Activated naive CD8-positive, alpha-beta T cell treated with anti-CD3 and anti-CD28 coated beads for 36 hours (primary cell): ENCODE results near the gene SH3GL3. TPM values are rescaled to one million over a fixed set of nuclear protein-coding genes. Genes with fewer than 3 reads are reported as not detected.
A peak's percentile ranks its signal among the peaks of the same experiment; 100 is the strongest.

ENCODE experiments used
- DNase-seq: peaks from one replicate; pipeline ENCODE4 v3.0.0; 2021
- H3K27ac Mint-ChIP-seq: one replicate; pipeline ENCODE4 v1.8.0; 2022; ENCODE audit warnings: mild to moderate bottlenecking, moderate library complexity, mixed read lengths
- H3K27me3 Mint-ChIP-seq: one replicate; pipeline ENCODE4 v1.8.0; 2022; ENCODE audit warnings: mild to moderate bottlenecking, mixed read lengths
- H3K36me3 Mint-ChIP-seq: one replicate; pipeline ENCODE4 v1.8.0; 2021; ENCODE audit warnings: mild to moderate bottlenecking, mixed read lengths
- H3K4me1 Mint-ChIP-seq: one replicate; pipeline ENCODE4 v1.8.0; 2021; ENCODE audit warnings: mixed read lengths
- H3K4me3 Mint-ChIP-seq: one replicate; pipeline ENCODE4 v1.8.0; 2022; ENCODE audit warnings: mild to moderate bottlenecking, moderate library complexity, mixed read lengths
- H3K9me3 Mint-ChIP-seq: one replicate; pipeline ENCODE4 v1.8.0; 2022; ENCODE audit warnings: mixed read lengths
- total RNA-seq, 2 experiments: library from RNA; stranded (reverse); gene quantifications; one replicate each; pipeline ENCODE4 v1.2.3, GENCODE V29; 2021

The SH3GL3 gene
- total RNA-seq, 2 experiments from 2014 or later: not detected

GRCh38 chr15:83556754-83557153 lies 109.6 kb downstream of the SH3GL3 start:
- H3K27ac Mint-ChIP-seq: no peak overlapping the region
- peaks cover 2% of the 10 kb centered on the region for H3K4me1 Mint-ChIP-seq
- H3K4me3 Mint-ChIP-seq: no peak overlapping the region
- H3K36me3 Mint-ChIP-seq: no peaks in the 10 kb centered on the region
- DNase-seq: no peak
- H3K27me3 Mint-ChIP-seq: peaks cover 22% of the 10 kb centered on the region
- H3K9me3 Mint-ChIP-seq: no peaks in the 10 kb centered on the region

GRCh38 chr15:83558146-83558545 lies 111.0 kb downstream of the SH3GL3 start:
- Mint-ChIP-seq H3K9me3 (no peaks in the 10 kb centered on the region), H3K27ac (no peak overlapping the region), H3K27me3 (peaks cover 22% of the 10 kb centered on the region), H3K4me1 (peaks cover 2% of the 10 kb centered on the region), H3K36me3 (no peaks in the 10 kb centered on the region), H3K4me3 (no peak overlapping the region)
- no peak for DNase-seq

- no peaks in the 10 kb centered on the region for H3K9me3 Mint-ChIP-seq
- H3K27ac Mint-ChIP-seq: no peak overlapping the region
- H3K4me1 Mint-ChIP-seq: peaks cover 2% of the 10 kb centered on the region
- DNase-seq: peak; percentile 31
- no peak overlapping the region for H3K4me3 Mint-ChIP-seq
- H3K36me3 Mint-ChIP-seq: no peaks in the 10 kb centered on the region
- H3K27me3 Mint-ChIP-seq: peaks cover 18% of the 10 kb centered on the region
Observed at GRCh38 chr15:83559310-83559966, 112.3 kb downstream of the SH3GL3 start.

GRCh38 chr15:83561661-83562060 lies 114.5 kb downstream of the SH3GL3 start:
- no peaks in the 10 kb centered on the region for H3K36me3 Mint-ChIP-seq
- H3K4me1 Mint-ChIP-seq: peaks cover 2% of the 10 kb centered on the region
- DNase-seq: no peak
- peaks cover 20% of the 10 kb centered on the region for H3K27me3 Mint-ChIP-seq
- no peaks in the 10 kb centered on the region for H3K9me3 Mint-ChIP-seq
- H3K4me3 Mint-ChIP-seq: no peak overlapping the region
- H3K27ac Mint-ChIP-seq: no peak overlapping the region

GRCh38 chr15:83565138-83565537 lies 118.0 kb downstream of the SH3GL3 start:
- no peaks in the 10 kb centered on the region for H3K4me1 Mint-ChIP-seq
- H3K36me3 Mint-ChIP-seq: no peaks in the 10 kb centered on the region
- no peak for DNase-seq
- H3K9me3 Mint-ChIP-seq: no peaks in the 10 kb centered on the region
- H3K27ac Mint-ChIP-seq: no peak overlapping the region
- peaks cover 3% of the 10 kb centered on the region for H3K27me3 Mint-ChIP-seq
- no peak overlapping the region for H3K4me3 Mint-ChIP-seq

GRCh38 chr15:83565553-83566159 lies 118.5 kb downstream of the SH3GL3 start:
- no peak overlapping the region for H3K27ac Mint-ChIP-seq
- no peak for DNase-seq
- no peak overlapping the region for H3K4me3 Mint-ChIP-seq
- no peaks in the 10 kb centered on the region for H3K36me3 Mint-ChIP-seq
- no peaks in the 10 kb centered on the region for H3K4me1 Mint-ChIP-seq
- H3K27me3 Mint-ChIP-seq: peaks cover 3% of the 10 kb centered on the region
- no peaks in the 10 kb centered on the region for H3K9me3 Mint-ChIP-seq

- H3K36me3 Mint-ChIP-seq: no peaks in the 10 kb centered on the region
- no peaks in the 10 kb centered on the region for H3K4me1 Mint-ChIP-seq
- peaks cover 3% of the 10 kb centered on the region for H3K27me3 Mint-ChIP-seq
- DNase-seq: no peak
- H3K4me3 Mint-ChIP-seq: no peak overlapping the region
- no peaks in the 10 kb centered on the region for H3K9me3 Mint-ChIP-seq
- H3K27ac Mint-ChIP-seq: no peak overlapping the region
Observed at GRCh38 chr15:83567318-83567717, 120.2 kb downstream of the SH3GL3 start.

GRCh38 chr15:83569341-83569740 lies 122.2 kb downstream of the SH3GL3 start:
- no peak overlapping the region for H3K27ac Mint-ChIP-seq
- peaks cover 3% of the 10 kb centered on the region for H3K27me3 Mint-ChIP-seq
- H3K9me3 Mint-ChIP-seq: no peaks in the 10 kb centered on the region

GRCh38 chr15:83570756-83571155 lies 123.6 kb downstream of the SH3GL3 start:
- no peak for DNase-seq
- H3K36me3 Mint-ChIP-seq: no peaks in the 10 kb centered on the region
- no peaks in the 10 kb centered on the region for H3K9me3 Mint-ChIP-seq
- H3K27me3 Mint-ChIP-seq: no peaks in the 10 kb centered on the region
- H3K4me1 Mint-ChIP-seq: no peaks in the 10 kb centered on the region
- no peak overlapping the region for H3K27ac Mint-ChIP-seq
- no peak overlapping the region for H3K4me3 Mint-ChIP-seq

More at GRCh38 chr15:83569341-83569740, 122.2 kb downstream of the SH3GL3 start:
- H3K4me1 Mint-ChIP-seq: no peaks in the 10 kb centered on the region
- H3K4me3 Mint-ChIP-seq: no peak overlapping the region
- H3K36me3 Mint-ChIP-seq: no peaks in the 10 kb centered on the region
- DNase-seq: no peak

GRCh38 chr15:83571820-83572707 lies 124.9 kb downstream of the SH3GL3 start:
- Mint-ChIP-seq H3K36me3 (no peaks in the 10 kb centered on the region), H3K4me1 (no peaks in the 10 kb centered on the region), H3K4me3 (no peak overlapping the region)

GRCh38 chr15:83574345-83574744 lies 127.2 kb downstream of the SH3GL3 start:
- Mint-ChIP-seq H3K36me3 (no peaks in the 10 kb centered on the region), H3K27ac (no peak overlapping the region), H3K4me3 (no peak overlapping the region), H3K4me1 (no peaks in the 10 kb centered on the region), H3K9me3 (no peaks in the 10 kb centered on the region), H3K27me3 (no peaks in the 10 kb centered on the region)
- DNase-seq: no peak

More at GRCh38 chr15:83571820-83572707, 124.9 kb downstream of the SH3GL3 start:
- no peaks in the 10 kb centered on the region for H3K27me3 Mint-ChIP-seq
- no peak overlapping the region for H3K27ac Mint-ChIP-seq
- H3K9me3 Mint-ChIP-seq: no peaks in the 10 kb centered on the region
- DNase-seq: no peak

GRCh38 chr15:83578691-83579090 lies 131.6 kb downstream of the SH3GL3 start:
- Mint-ChIP-seq H3K27ac (no peak overlapping the region), H3K36me3 (no peaks in the 10 kb centered on the region), H3K27me3 (no peaks in the 10 kb centered on the region), H3K4me3 (no peak overlapping the region), H3K4me1 (no peaks in the 10 kb centered on the region), H3K9me3 (no peaks in the 10 kb centered on the region)
- no peak for DNase-seq

GRCh38 chr15:83581381-83581780 lies 134.2 kb downstream of the SH3GL3 start:
- H3K36me3 Mint-ChIP-seq: no peaks in the 10 kb centered on the region
- H3K9me3 Mint-ChIP-seq: no peaks in the 10 kb centered on the region
- no peak overlapping the region for H3K4me3 Mint-ChIP-seq
- no peak overlapping the region for H3K27ac Mint-ChIP-seq
- no peaks in the 10 kb centered on the region for H3K27me3 Mint-ChIP-seq
- H3K4me1 Mint-ChIP-seq: no peaks in the 10 kb centered on the region
- DNase-seq: no peak

- Mint-ChIP-seq H3K4me1 (no peaks in the 10 kb centered on the region), H3K27ac (no peak overlapping the region), H3K9me3 (no peaks in the 10 kb centered on the region)
Observed at GRCh38 chr15:83582381-83582780, 135.2 kb downstream of the SH3GL3 start.

GRCh38 chr15:83585601-83586335 lies 138.6 kb downstream of the SH3GL3 start:
- H3K9me3 Mint-ChIP-seq: no peaks in the 10 kb centered on the region
- DNase-seq: no peak
- H3K4me1 Mint-ChIP-seq: no peaks in the 10 kb centered on the region
- H3K27ac Mint-ChIP-seq: no peak overlapping the region
- no peaks in the 10 kb centered on the region for H3K27me3 Mint-ChIP-seq
- no peaks in the 10 kb centered on the region for H3K36me3 Mint-ChIP-seq
- no peak overlapping the region for H3K4me3 Mint-ChIP-seq

More at GRCh38 chr15:83582381-83582780, 135.2 kb downstream of the SH3GL3 start:
- no peak overlapping the region for H3K4me3 Mint-ChIP-seq
- DNase-seq: no peak
- no peaks in the 10 kb centered on the region for H3K27me3 Mint-ChIP-seq
- H3K36me3 Mint-ChIP-seq: no peaks in the 10 kb centered on the region
